Psoas muscle (tissue), 8 donors: ENCODE data around the gene ARFGAP3. TPM values are rescaled to one million over a fixed set of nuclear protein-coding genes. Genes with fewer than 3 reads are reported as not detected.
A peak's percentile ranks its signal among the peaks of the same experiment; 100 is the strongest.

Experiments
- ATAC-seq, 4 donors: fragments of 200-7000 bp; cut with Tn5 transposase; one replicate each; pipeline ENCODE4 v1.9.1; 2020; ENCODE audit warnings: moderate library complexity in 3 of 4, mild to moderate bottlenecking in 2 of 4
- DNase-seq, 2 donors: peaks; one replicate each; pipeline ENCODE4 v3.0.0-alpha.2; 2020
- H3K27ac ChIP-seq: fragments of 200-600 bp; one replicate; pipeline ENCODE4 v1.8.0; 2022
- H3K27me3 ChIP-seq, 3 donors: fragments of 200-600 bp in 1 of 3; one replicate each; pipeline versions ENCODE4 v1.6.1 to v1.8.0; 2013 to 2022; ENCODE audit warnings: low read length in 2 of 3, mild to moderate bottlenecking in 2 of 3, moderate library complexity in 1 of 3; ENCODE audit not compliant: insufficient read depth in 3 of 3
- H3K36me3 ChIP-seq, 2 donors: fragments of 200-600 bp in 1 of 2; one replicate each; pipeline versions ENCODE4 v1.6.1 to v1.8.0; 2013 to 2022; ENCODE audit warnings: low read depth in 1 of 2, mild to moderate bottlenecking in 1 of 2, moderate library complexity in 1 of 2; ENCODE audit not compliant: insufficient read depth in 1 of 2
- H3K4me1 ChIP-seq: fragments of 200-600 bp; one replicate; pipeline ENCODE4 v1.8.0; 2022
- H3K4me3 ChIP-seq: fragments of 200-600 bp; one replicate; pipeline ENCODE4 v1.8.0; 2022; ENCODE audit warnings: mild to moderate bottlenecking
- H3K9me3 ChIP-seq: fragments of 200-600 bp; one replicate; pipeline ENCODE4 v1.8.0; 2022
- CTCF ChIP-seq: fragments of 200-600 bp; IDR thresholded peaks from one replicate; pipeline ENCODE4 v1.8.0; 2022; ENCODE audit warnings: antibody characterized with exemption
- WGBS, 3 donors: extraction: QIAGEN DNeasy Blood & Tissue Kit; methylation state at CpG; one replicate each; pipeline versions ENCODE4 v1.1.6 to v1.1.7; 2013; 5-methylcytosine and 5-hydroxymethylcytosine counted together
- intact Hi-C, 2 donors: fragments of 100-400 bp; cut with DNase I; formaldehyde crosslinking; loops; one replicate each; pipeline versions ENCODE4 v1.11.0 to v1.14.2; 2022
- polyA plus RNA-seq, 3 donors: library from polyadenylated mRNA; stranded (reverse); fragments of 200-250 nt; gene quantifications; one replicate each; pipeline ENCODE4 v1.2.3, GENCODE V29; 2013
- total RNA-seq, 4 donors: library from RNA; stranded (reverse); fragmentation: NEBNext Ultra II Directional in 2 of 4; extraction: Animal tissue kit (Norgen Biotek cat#: 25700) in 2 of 4; gene quantifications; one replicate each; pipeline versions ENCODE4 v1.2.1 to v1.2.4, GENCODE V29; 2021 to 2023
- donor health status: healthy with polysubstance abuse.
- donor health status: DM: no; HTN: no; CAD: no; lungs with moderate emphysema.
- donor health status: Bipolar disorder and iron deficiency.
- donor health status: healthy.
- donor health status: DM: yes; HTN: yes; CAD: no.
- donor health status: DM: no; HTN: no; CAD: no.
- donor health status: DM: no; HTN: no; CAD: no.
- donor health status: DM: yes; HTN: yes; CAD: no.

Gene ARFGAP3
- total and polyA plus RNA-seq, 7 donors, result 18.4 to 36.1 (median 23.8) TPM

- H3K36me3 ChIP-seq, result peaks cover 3 to 71% of the 10 kb centered on the region in 2 donors
- no peak overlapping the region for H3K27ac ChIP-seq
- H3K4me3 ChIP-seq, result no peak overlapping the region
- TF ChIP-seq CTCF, result no peak
- no peaks in the 10 kb centered on the region for H3K9me3 ChIP-seq
- ATAC-seq (no peak), DNase-seq (no peak)
- H3K27me3 ChIP-seq, result no peaks in the 10 kb centered on the region
- WGBS, 3 donors, result 96 to 99% (median 99%) methylated on average over 11 to 12 of the region's 12 CpGs
- intact Hi-C loops, result no loop called here
- peaks cover 29% of the 10 kb centered on the region for H3K4me1 ChIP-seq
Observed at GRCh38 chr22:42801252-42802080, 55.6 kb downstream of the ARFGAP3 start.

GRCh38 chr22:42800451-42801251 lies 56.4 kb downstream of the ARFGAP3 start:
- Histone ChIP-seq H3K4me3 (no peak overlapping the region), H3K27me3 (no peaks in the 10 kb centered on the region), H3K36me3 (peaks cover 0 to 70% of the 10 kb centered on the region in 2 donors), H3K9me3 (no peaks in the 10 kb centered on the region), H3K27ac (no peak overlapping the region), H3K4me1 (peaks cover 21% of the 10 kb centered on the region)
- intact Hi-C loops, result no loop called here
- DNase-seq (no peak), ATAC-seq (peak in 2 of 4 donors; percentile 34 to 47)
- no peak for TF ChIP-seq CTCF
- WGBS, 3 donors, result 78 to 88% (median 83%) methylated on average over 9 of the region's 9 CpGs

GRCh38 chr22:42799461-42800405 lies 57.3 kb downstream of the ARFGAP3 start:
- Histone ChIP-seq H3K27ac (no peak overlapping the region), H3K36me3 (peaks cover 0 to 76% of the 10 kb centered on the region in 2 donors), H3K4me3 (no peak overlapping the region), H3K9me3 (no peaks in the 10 kb centered on the region), H3K27me3 (no peaks in the 10 kb centered on the region), H3K4me1 (peaks cover 16% of the 10 kb centered on the region)
- intact Hi-C loops, result no loop called here
- no peak for TF ChIP-seq CTCF
- DNase-seq (no peak), ATAC-seq (no peak)
- WGBS, 3 donors, result 87 to 92% (median 90%) methylated on average over 8 of the region's 8 CpGs

DNA sequence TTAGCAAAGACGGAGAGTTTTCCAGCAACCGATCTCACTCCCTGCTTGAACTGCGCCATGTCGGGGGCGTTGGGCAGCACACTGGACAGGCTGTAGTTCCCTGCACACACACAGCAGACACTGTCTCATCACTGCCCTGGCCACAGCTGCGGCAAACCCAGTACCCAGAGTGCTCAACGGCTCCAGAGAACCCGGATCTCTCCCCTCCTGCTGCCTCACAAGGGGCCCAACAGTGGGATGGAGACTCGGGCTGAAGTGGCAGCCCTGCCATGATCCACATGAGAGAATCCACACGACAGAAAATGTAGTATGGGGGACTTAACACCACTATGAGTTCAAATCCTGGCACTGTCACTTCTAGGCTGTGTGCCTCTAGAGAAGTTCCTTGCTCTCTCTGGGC lies 58.0 kb downstream of the ARFGAP3 start:
- ATAC-seq (no peak), DNase-seq (no peak)
- Histone ChIP-seq H3K4me1 (peaks cover 11% of the 10 kb centered on the region), H3K36me3 (peaks cover 0 to 71% of the 10 kb centered on the region in 2 donors), H3K27ac (no peak overlapping the region), H3K9me3 (no peaks in the 10 kb centered on the region), H3K27me3 (no peaks in the 10 kb centered on the region), H3K4me3 (no peak overlapping the region)
- WGBS, 3 donors, result 86 to 96% (median 88%) methylated on average over 10 of the region's 10 CpGs
- no peak for TF ChIP-seq CTCF
- intact Hi-C loops, result no loop called here
